HEK293 (cell line): ENCODE data around the gene ARV1.

Experiments used
- PRDM10 ChIP-seq: fragments of 450-650 bp; formaldehyde crosslinking; IDR thresholded peaks from 2 replicates; pipeline ENCODE4 v1.5.1; 2016; ENCODE audit warnings: missing biosample characterization, missing genetic modification characterization
- PRDM2 ChIP-seq: fragments of 450-650 bp; formaldehyde crosslinking; IDR thresholded peaks from 2 replicates; pipeline ENCODE4 v1.5.1; 2016; ENCODE audit warnings: missing biosample characterization, missing genetic modification characterization, borderline replicate concordance
- SCRT1 ChIP-seq: fragments of 450-650 bp; formaldehyde crosslinking; IDR thresholded peaks from 2 replicates; pipeline ENCODE4 v1.5.1; 2016; ENCODE audit warnings: missing biosample characterization, missing genetic modification characterization, borderline replicate concordance
- WT1 ChIP-seq: fragments of 450-650 bp; formaldehyde crosslinking; IDR thresholded peaks from 2 replicates; pipeline ENCODE4 v1.5.1; 2016; ENCODE audit warnings: missing biosample characterization, missing genetic modification characterization
- ZBTB26 ChIP-seq: fragments of 450-650 bp; formaldehyde crosslinking; optimal IDR thresholded peaks from 2 replicates; pipeline ENCODE3; 2016; ENCODE audit warnings: missing biosample characterization, mild to moderate bottlenecking, missing genetic modification characterization
- ZBTB49 ChIP-seq: fragments of 450-650 bp; formaldehyde crosslinking; IDR thresholded peaks from 2 replicates; pipeline ENCODE4 v1.5.1; 2016; ENCODE audit warnings: missing biosample characterization, missing genetic modification characterization, low read depth
- ZFP69B ChIP-seq: fragments of 450-650 bp; formaldehyde crosslinking; IDR thresholded peaks from 2 replicates; pipeline ENCODE4 v1.5.1; 2016; ENCODE audit warnings: missing biosample characterization, missing genetic modification characterization
- ZNF280C ChIP-seq: fragments of 450-650 bp; formaldehyde crosslinking; IDR thresholded peaks from 2 replicates; pipeline ENCODE4 v1.5.1; 2016; ENCODE audit warnings: missing biosample characterization, missing genetic modification characterization
- ZNF398 ChIP-seq: fragments of 450-650 bp; formaldehyde crosslinking; IDR thresholded peaks from 2 replicates; pipeline ENCODE4 v1.5.1; 2017; ENCODE audit warnings: missing biosample characterization, missing genetic modification characterization
- ZNF529 ChIP-seq: fragments of 450-650 bp; formaldehyde crosslinking; IDR thresholded peaks from 2 replicates; pipeline ENCODE4 v1.5.1; 2017; ENCODE audit warnings: missing genetic modification characterization, missing biosample characterization; ENCODE audit not compliant: insufficient replicate concordance
- ZNF561 ChIP-seq: fragments of 450-650 bp; IDR thresholded peaks from 2 replicates; pipeline ENCODE4 v1.5.1; 2018; ENCODE audit warnings: missing biosample characterization, missing genetic modification characterization, borderline replicate concordance
- ZNF580 ChIP-seq: fragments of 450-650 bp; formaldehyde crosslinking; IDR thresholded peaks from 2 replicates; pipeline ENCODE4 v1.5.1; 2016; ENCODE audit warnings: missing biosample characterization, missing genetic modification characterization
- ZNF830 ChIP-seq: fragments of 450-650 bp; IDR thresholded peaks from 2 replicates; pipeline ENCODE4 v1.5.0; 2018; ENCODE audit warnings: missing biosample characterization, missing genetic modification characterization, low read depth, mild to moderate bottlenecking, moderate library complexity
- ZNF843 ChIP-seq: fragments of 450-650 bp; formaldehyde crosslinking; IDR thresholded peaks from 2 replicates; pipeline ENCODE4 v1.5.1; 2016; ENCODE audit warnings: missing biosample characterization, missing genetic modification characterization

ARV1 gene

GRCh38 chr1:231039161-231040018 lies 60.5 kb downstream of the ARV1 start (continued):
- TF ChIP-seq SCRT1 (tag by site-specific recombination) (no peak), ZNF843 (tag by site-specific recombination) (peak; percentile 57; the same call in 1 of the 2 replicates), ZBTB49 (tag by site-specific recombination) (no peak), ZNF280C (no peak), ZNF580 (no peak), ZNF561 (tag by site-specific recombination) (peak; percentile 74; the same call in 1 of the 2 replicates), WT1 (tag by site-specific recombination) (peak; percentile 54; the same call in 1 of the 2 replicates), PRDM10 (tag by site-specific recombination) (peak; percentile 94), ZBTB26 (tag by site-specific recombination) (peak; percentile 98), PRDM2 (tag by site-specific recombination) (peak; percentile 63; the same call in 1 of the 2 replicates), ZNF830 (tag by site-specific recombination) (no peak), ZNF529 (tag by site-specific recombination) (no peak), ZFP69B (tag by site-specific recombination) (no peak), ZNF398 (peak; percentile 75)
